H1 (cell line): Measurements from ENCODE around the gene SLC35B1. TPM values are rescaled to one million over a fixed set of nuclear protein-coding genes. Genes with fewer than 3 reads are reported as not detected.

Source experiments
- CBX8 ChIP-seq: fragments of 300-800, 300-1000 bp; sonication (generic); IDR thresholded peaks from 2 replicates; pipeline ENCODE4 v1.7.1; 2016; ENCODE audit warnings: low read depth, low read length, borderline replicate concordance
- CHD2 ChIP-seq: IDR thresholded peaks from 2 replicates; pipeline ENCODE4 v1.6.1; 2012; ENCODE audit warnings: low read length, improper control_type of control experiment
- KDM4A ChIP-seq: IDR thresholded peaks from one replicate; pipeline ENCODE4 v1.7.1; 2012; ENCODE audit warnings: low read depth, mild to moderate bottlenecking, moderate library complexity, low read length, inconsistent platforms; ENCODE audit not compliant: severe bottlenecking
- RFX5 ChIP-seq: IDR thresholded peaks from 2 replicates; pipeline ENCODE4 v1.6.1; 2011; ENCODE audit warnings: low read depth, low read length, improper control_type of control experiment, borderline replicate concordance
- SIN3A ChIP-seq, 2 experiments: IDR thresholded peaks in 1 of 2; conservative IDR thresholded peaks in 1 of 2; 2 replicates each; pipeline ENCODE4 v1.6.1; 2011 to 2012; ENCODE audit warnings: low read length in 2 of 2, improper control_type of control experiment in 1 of 2, low read depth in 1 of 2, mild to moderate bottlenecking in 1 of 2
- SUZ12 ChIP-seq: fragments of 200-600 bp; sonication (generic); IDR thresholded peaks from 2 replicates; pipeline ENCODE4 v1.6.1; 2012; ENCODE audit warnings: mild to moderate bottlenecking, inconsistent platforms, low read length, moderate library complexity, mixed read lengths
- TAF1 ChIP-seq: IDR thresholded peaks from 2 replicates; pipeline ENCODE4 v1.6.1; 2011; ENCODE audit warnings: mild to moderate bottlenecking, low read depth, low read length
- TBP ChIP-seq: IDR thresholded peaks from 2 replicates; pipeline ENCODE4 v1.6.1; 2011; ENCODE audit warnings: low read depth, low read length, improper control_type of control experiment
- YY1 ChIP-seq: IDR thresholded peaks from 2 replicates; pipeline ENCODE4 v1.6.1; 2011; ENCODE audit warnings: low read depth, mild to moderate bottlenecking, low read length
- polyA plus RNA-seq, 7 experiments: library from polyadenylated mRNA; depleted of rRNA in 3 of 7; stranded (reverse) in 5 of 7; unstranded in 2 of 7; fragments of >200 nt in 5 of 7; fragments of 200-250 nt in 2 of 7; gene quantifications; 1 replicate in 5 of 7; 2 replicates in 1 of 7; 4 replicates in 1 of 7; pipeline versions ENCODE4 v1.2.1 to v1.2.3, GENCODE V29; 2011 to 2013; ENCODE audit warnings: missing spikeins in 2 of 7, mixed read lengths in 2 of 7
- total RNA-seq: library from RNA; stranded (reverse); fragmentation: NEBNext Ultra II Directional; extraction: Animal tissue kit (Norgen Biotek cat#: 25700); gene quantifications from 2 replicates; pipeline ENCODE4 v1.2.1, GENCODE V29; 2021
- TF ChIP-seq, protein P1 (sequence below): fragments of 300-600 bp; sonication (generic); IDR thresholded peaks from 2 replicates; pipeline ENCODE4 v1.7.1; 2012; ENCODE audit warnings: low read length, moderate library complexity, mild to moderate bottlenecking, inconsistent platforms; ENCODE audit not compliant: insufficient replicate concordance
- TF ChIP-seq, protein P2 (sequence below): IDR thresholded peaks from 2 replicates; pipeline ENCODE4 v1.6.1; 2011; ENCODE audit warnings: low read length, improper control_type of control experiment

Gene SLC35B1
- total and polyA plus RNA-seq, 2 of the 8 experiments (the other 6 are each of a cell fraction or from before 2014, with no cell fraction given), result 56.5 to 87.7 TPM

DNA sequence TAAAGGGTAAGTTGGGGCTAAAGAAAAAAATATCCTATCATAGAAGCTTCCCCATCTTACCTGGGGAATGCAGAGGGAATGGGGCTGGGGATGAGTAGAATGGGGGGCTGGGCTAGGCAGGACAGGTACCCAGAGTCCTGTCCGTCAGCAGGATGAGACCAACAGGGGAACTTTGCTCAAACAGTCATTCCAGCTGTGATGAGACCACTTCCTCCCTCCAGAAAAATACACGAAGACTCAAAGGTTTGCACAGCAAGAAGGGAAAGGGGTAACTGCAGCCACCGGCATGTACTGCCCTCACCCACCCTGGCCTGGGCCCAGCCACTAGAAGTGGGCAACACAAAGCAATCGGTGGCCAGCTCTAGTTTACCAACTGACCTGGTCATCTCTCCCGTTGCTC, 20.7 kb upstream of the SLC35B1 start (continued):
- TF ChIP-seq, protein P1, sequence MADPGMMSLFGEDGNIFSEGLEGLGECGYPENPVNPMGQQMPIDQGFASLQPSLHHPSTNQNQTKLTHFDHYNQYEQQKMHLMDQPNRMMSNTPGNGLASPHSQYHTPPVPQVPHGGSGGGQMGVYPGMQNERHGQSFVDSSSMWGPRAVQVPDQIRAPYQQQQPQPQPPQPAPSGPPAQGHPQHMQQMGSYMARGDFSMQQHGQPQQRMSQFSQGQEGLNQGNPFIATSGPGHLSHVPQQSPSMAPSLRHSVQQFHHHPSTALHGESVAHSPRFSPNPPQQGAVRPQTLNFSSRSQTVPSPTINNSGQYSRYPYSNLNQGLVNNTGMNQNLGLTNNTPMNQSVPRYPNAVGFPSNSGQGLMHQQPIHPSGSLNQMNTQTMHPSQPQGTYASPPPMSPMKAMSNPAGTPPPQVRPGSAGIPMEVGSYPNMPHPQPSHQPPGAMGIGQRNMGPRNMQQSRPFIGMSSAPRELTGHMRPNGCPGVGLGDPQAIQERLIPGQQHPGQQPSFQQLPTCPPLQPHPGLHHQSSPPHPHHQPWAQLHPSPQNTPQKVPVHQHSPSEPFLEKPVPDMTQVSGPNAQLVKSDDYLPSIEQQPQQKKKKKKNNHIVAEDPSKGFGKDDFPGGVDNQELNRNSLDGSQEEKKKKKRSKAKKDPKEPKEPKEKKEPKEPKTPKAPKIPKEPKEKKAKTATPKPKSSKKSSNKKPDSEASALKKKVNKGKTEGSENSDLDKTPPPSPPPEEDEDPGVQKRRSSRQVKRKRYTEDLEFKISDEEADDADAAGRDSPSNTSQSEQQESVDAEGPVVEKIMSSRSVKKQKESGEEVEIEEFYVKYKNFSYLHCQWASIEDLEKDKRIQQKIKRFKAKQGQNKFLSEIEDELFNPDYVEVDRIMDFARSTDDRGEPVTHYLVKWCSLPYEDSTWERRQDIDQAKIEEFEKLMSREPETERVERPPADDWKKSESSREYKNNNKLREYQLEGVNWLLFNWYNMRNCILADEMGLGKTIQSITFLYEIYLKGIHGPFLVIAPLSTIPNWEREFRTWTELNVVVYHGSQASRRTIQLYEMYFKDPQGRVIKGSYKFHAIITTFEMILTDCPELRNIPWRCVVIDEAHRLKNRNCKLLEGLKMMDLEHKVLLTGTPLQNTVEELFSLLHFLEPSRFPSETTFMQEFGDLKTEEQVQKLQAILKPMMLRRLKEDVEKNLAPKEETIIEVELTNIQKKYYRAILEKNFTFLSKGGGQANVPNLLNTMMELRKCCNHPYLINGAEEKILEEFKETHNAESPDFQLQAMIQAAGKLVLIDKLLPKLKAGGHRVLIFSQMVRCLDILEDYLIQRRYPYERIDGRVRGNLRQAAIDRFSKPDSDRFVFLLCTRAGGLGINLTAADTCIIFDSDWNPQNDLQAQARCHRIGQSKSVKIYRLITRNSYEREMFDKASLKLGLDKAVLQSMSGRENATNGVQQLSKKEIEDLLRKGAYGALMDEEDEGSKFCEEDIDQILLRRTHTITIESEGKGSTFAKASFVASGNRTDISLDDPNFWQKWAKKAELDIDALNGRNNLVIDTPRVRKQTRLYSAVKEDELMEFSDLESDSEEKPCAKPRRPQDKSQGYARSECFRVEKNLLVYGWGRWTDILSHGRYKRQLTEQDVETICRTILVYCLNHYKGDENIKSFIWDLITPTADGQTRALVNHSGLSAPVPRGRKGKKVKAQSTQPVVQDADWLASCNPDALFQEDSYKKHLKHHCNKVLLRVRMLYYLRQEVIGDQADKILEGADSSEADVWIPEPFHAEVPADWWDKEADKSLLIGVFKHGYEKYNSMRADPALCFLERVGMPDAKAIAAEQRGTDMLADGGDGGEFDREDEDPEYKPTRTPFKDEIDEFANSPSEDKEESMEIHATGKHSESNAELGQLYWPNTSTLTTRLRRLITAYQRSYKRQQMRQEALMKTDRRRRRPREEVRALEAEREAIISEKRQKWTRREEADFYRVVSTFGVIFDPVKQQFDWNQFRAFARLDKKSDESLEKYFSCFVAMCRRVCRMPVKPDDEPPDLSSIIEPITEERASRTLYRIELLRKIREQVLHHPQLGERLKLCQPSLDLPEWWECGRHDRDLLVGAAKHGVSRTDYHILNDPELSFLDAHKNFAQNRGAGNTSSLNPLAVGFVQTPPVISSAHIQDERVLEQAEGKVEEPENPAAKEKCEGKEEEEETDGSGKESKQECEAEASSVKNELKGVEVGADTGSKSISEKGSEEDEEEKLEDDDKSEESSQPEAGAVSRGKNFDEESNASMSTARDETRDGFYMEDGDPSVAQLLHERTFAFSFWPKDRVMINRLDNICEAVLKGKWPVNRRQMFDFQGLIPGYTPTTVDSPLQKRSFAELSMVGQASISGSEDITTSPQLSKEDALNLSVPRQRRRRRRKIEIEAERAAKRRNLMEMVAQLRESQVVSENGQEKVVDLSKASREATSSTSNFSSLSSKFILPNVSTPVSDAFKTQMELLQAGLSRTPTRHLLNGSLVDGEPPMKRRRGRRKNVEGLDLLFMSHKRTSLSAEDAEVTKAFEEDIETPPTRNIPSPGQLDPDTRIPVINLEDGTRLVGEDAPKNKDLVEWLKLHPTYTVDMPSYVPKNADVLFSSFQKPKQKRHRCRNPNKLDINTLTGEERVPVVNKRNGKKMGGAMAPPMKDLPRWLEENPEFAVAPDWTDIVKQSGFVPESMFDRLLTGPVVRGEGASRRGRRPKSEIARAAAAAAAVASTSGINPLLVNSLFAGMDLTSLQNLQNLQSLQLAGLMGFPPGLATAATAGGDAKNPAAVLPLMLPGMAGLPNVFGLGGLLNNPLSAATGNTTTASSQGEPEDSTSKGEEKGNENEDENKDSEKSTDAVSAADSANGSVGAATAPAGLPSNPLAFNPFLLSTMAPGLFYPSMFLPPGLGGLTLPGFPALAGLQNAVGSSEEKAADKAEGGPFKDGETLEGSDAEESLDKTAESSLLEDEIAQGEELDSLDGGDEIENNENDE, result no peak
- TF ChIP-seq SUZ12 (no peak), RFX5 (no peak), TBP (no peak), TAF1 (no peak), SIN3A (conservative IDR thresholded peaks at IDR 0.05 in 1 of 2, IDR thresholded peaks at IDR 0.05 in 1 of 2; ENCODE audit: low read depth in 1 of 2, low read length in 2 of 2) (no peak), YY1 (no peak), KDM4A (no peak), CHD2 (no peak), CBX8 (no peak)
- TF ChIP-seq, protein P2, sequence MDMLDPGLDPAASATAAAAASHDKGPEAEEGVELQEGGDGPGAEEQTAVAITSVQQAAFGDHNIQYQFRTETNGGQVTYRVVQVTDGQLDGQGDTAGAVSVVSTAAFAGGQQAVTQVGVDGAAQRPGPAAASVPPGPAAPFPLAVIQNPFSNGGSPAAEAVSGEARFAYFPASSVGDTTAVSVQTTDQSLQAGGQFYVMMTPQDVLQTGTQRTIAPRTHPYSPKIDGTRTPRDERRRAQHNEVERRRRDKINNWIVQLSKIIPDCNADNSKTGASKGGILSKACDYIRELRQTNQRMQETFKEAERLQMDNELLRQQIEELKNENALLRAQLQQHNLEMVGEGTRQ, result no peak
